K562 (cell line): ENCODE measurements around the gene PFAS. TPM values are rescaled to one million over a fixed set of nuclear protein-coding genes. Genes with fewer than 3 reads are reported as not detected.

ENCODE experiments used
- BRD4 ChIP-seq: fragments of 200-600 bp; sonication (generic); IDR thresholded peaks from 2 replicates; pipeline ENCODE4 v1.6.1; 2017; ENCODE audit warnings: inconsistent platforms
- CBX3 ChIP-seq, 2 experiments: IDR thresholded peaks; 1 replicate in 1 of 2; 2 replicates in 1 of 2; pipeline ENCODE4 v1.6.1; 2012; ENCODE audit warnings: inconsistent platforms in 2 of 2, low read length in 2 of 2, borderline replicate concordance in 1 of 2, control low read depth in 1 of 2
- CCAR2 ChIP-seq: fragments of 200-400 bp; formaldehyde crosslinking; IDR thresholded peaks from 2 replicates; pipeline ENCODE4 v1.6.1; 2017; ENCODE audit warnings: mild to moderate bottlenecking, low read depth, low read length
- ELF2 ChIP-seq: fragments of 250-450 bp; sonication (Bioruptor Pico); IDR thresholded peaks from 2 replicates; pipeline ENCODE4 v1.5.0; 2021; ENCODE audit warnings: mild to moderate bottlenecking
- FOS ChIP-seq: IDR thresholded peaks from 3 replicates; pipeline ENCODE4 v1.6.1; 2011; ENCODE audit not compliant: insufficient read length; ENCODE audit errors: extremely low read depth
- FOSL1 ChIP-seq: fragments of 200-800 bp; sonication (Bioruptor generic); conservative IDR thresholded peaks from 2 replicates; pipeline ENCODE4 v1.6.1; 2016; ENCODE audit warnings: missing genetic modification characterization, missing compliant biosample characterization
- HLTF ChIP-seq: fragments of 450-650 bp; IDR thresholded peaks from 2 replicates; pipeline ENCODE4 v1.6.1; 2016
- KLF16 ChIP-seq: IDR thresholded peaks from 2 replicates; pipeline ENCODE4 v1.6.1; 2016; ENCODE audit warnings: antibody characterized with exemption
- MEIS2 ChIP-seq: fragments of 450-650 bp; IDR thresholded peaks from 2 replicates; pipeline ENCODE4 v1.6.1; 2014; ENCODE audit warnings: mild to moderate bottlenecking; ENCODE audit not compliant: partially characterized antibody
- MYNN ChIP-seq, 2 experiments: sonication (generic); formaldehyde crosslinking in 1 of 2; IDR thresholded peaks; 2 replicates each; pipeline versions ENCODE4 v1.5.0 to v1.6.1; 2016 to 2020; ENCODE audit warnings: antibody characterized with exemption in 1 of 2, missing genetic modification reagents in 1 of 2
- NFRKB ChIP-seq: fragments of 450-650 bp; IDR thresholded peaks from 2 replicates; pipeline ENCODE4 v1.6.1; 2016; ENCODE audit warnings: low read depth
- NRF1 ChIP-seq, 2 experiments: fragments of 450-650 bp; IDR thresholded peaks in 1 of 2; conservative IDR thresholded peaks in 1 of 2; 2 replicates each; pipeline ENCODE4 v1.6.1; 2014; ENCODE audit warnings: mild to moderate bottlenecking in 2 of 2
- PHF8 ChIP-seq: fragments of 200-600 bp; sonication (generic); IDR thresholded peaks from 2 replicates; pipeline ENCODE4 v1.6.1; 2012; ENCODE audit warnings: mixed run types, mild to moderate bottlenecking, inconsistent platforms, low read length, moderate library complexity, borderline replicate concordance
- PTTG1 ChIP-seq: fragments of 450-650 bp; IDR thresholded peaks from 2 replicates; pipeline ENCODE4 v1.6.1; 2016; ENCODE audit warnings: low read depth, mild to moderate bottlenecking, missing genetic modification characterization, missing compliant biosample characterization
- YY1 ChIP-seq, 3 experiments: IDR thresholded peaks; 2 replicates each; pipeline ENCODE4 v1.6.1; 2011; ENCODE audit warnings: low read length in 2 of 3, mild to moderate bottlenecking in 2 of 3, moderate library complexity in 2 of 3, borderline replicate concordance in 1 of 3, control low read depth in 1 of 3, low read depth in 1 of 3; ENCODE audit not compliant: insufficient read depth in 3 of 3, insufficient replicate concordance in 2 of 3, control insufficient read depth in 1 of 3, insufficient read length in 1 of 3; ENCODE audit errors: extremely low read depth in 1 of 3
- ZBTB17 ChIP-seq: fragments of 450-650 bp; formaldehyde crosslinking; IDR thresholded peaks from 2 replicates; pipeline ENCODE4 v1.4.0; 2020; ENCODE audit warnings: mild to moderate bottlenecking
- ZNF140 ChIP-seq: fragments of 250-450 bp; sonication (Bioruptor Pico); IDR thresholded peaks from 2 replicates; pipeline ENCODE4 v1.8.0; 2021; ENCODE audit warnings: moderate library complexity, mild to moderate bottlenecking, inconsistent platforms
- ZNF143 ChIP-seq: sonication (generic); formaldehyde crosslinking; IDR thresholded peaks from 2 replicates; pipeline ENCODE4 v1.9.0; 2022; ENCODE audit warnings: mild to moderate bottlenecking, missing genetic modification reagents
- ZNF277 ChIP-seq: fragments of 250-450 bp; sonication (Bioruptor Pico); IDR thresholded peaks from 2 replicates; pipeline ENCODE4 v1.8.0; 2022; ENCODE audit warnings: inconsistent platforms, mild to moderate bottlenecking, moderate library complexity, borderline replicate concordance
- ZNF3 ChIP-seq: fragments of 250-450 bp; sonication (Bioruptor Pico); IDR thresholded peaks from 2 replicates; pipeline ENCODE4 v1.5.0; 2021; ENCODE audit warnings: mild to moderate bottlenecking, moderate library complexity
- ZNF507 ChIP-seq: conservative IDR thresholded peaks from 2 replicates; pipeline ENCODE4 v1.6.1; 2017; ENCODE audit warnings: missing genetic modification characterization, missing compliant biosample characterization
- ZNF707 ChIP-seq: fragments of 250-450 bp; sonication (Bioruptor Pico); conservative IDR thresholded peaks from 2 replicates; pipeline ENCODE4 v1.8.0; 2022; ENCODE audit warnings: inconsistent platforms, mild to moderate bottlenecking, moderate library complexity
- polyA plus RNA-seq, 8 experiments: library from polyadenylated mRNA; depleted of rRNA in 4 of 8; stranded (reverse) in 5 of 8; unstranded in 3 of 8; fragments of >200 nt; fragmentation: Nextera tagmentation in 2 of 8; fragmentation: Illumina TruSeq in 1 of 8; extraction: Ambion mirVana in 2 of 8; extraction: Trizol in 1 of 8; gene quantifications; 2 replicates each; pipeline versions ENCODE4 v1.2.1 to v1.2.3, GENCODE V29; 2011 to 2014; ENCODE audit warnings: inconsistent platforms in 1 of 8, missing spikeins in 1 of 8
- total RNA-seq, 7 experiments: library from RNA; depleted of rRNA in 6 of 7; stranded (reverse); fragments of >200 nt in 6 of 7; fragmentation: Illumina TruSeq in 2 of 7; extraction: Trizol in 2 of 7; gene quantifications; 2 replicates each; pipeline versions ENCODE4 v1.2.1 to v1.2.3, GENCODE V29; 2011 to 2021; ENCODE audit warnings: low replicate concordance in 1 of 7
- TF ChIP-seq, protein P1 (sequence below): fragments of 450-650 bp; IDR thresholded peaks from 2 replicates; pipeline ENCODE4 v1.6.1; 2016; ENCODE audit warnings: borderline replicate concordance
- TF ChIP-seq, protein P2 (sequence below): sonication (generic); formaldehyde crosslinking; IDR thresholded peaks from 2 replicates; pipeline ENCODE4 v1.8.0; 2022; ENCODE audit warnings: mild to moderate bottlenecking, missing genetic modification reagents

PFAS gene
- total and polyA plus RNA-seq, 9 of the 15 experiments (the other 6 are each of a cell fraction or from before 2014, with no cell fraction given), result 11.6 to 131 (median 43.9) TPM

GRCh38 chr17:8222630-8223355 is 26.3 kb upstream of the PFAS start (continued):
- no peak for TF ChIP-seq FOSL1 (tag)
- TF ChIP-seq BRD4, result no peak
- TF ChIP-seq, protein P1, sequence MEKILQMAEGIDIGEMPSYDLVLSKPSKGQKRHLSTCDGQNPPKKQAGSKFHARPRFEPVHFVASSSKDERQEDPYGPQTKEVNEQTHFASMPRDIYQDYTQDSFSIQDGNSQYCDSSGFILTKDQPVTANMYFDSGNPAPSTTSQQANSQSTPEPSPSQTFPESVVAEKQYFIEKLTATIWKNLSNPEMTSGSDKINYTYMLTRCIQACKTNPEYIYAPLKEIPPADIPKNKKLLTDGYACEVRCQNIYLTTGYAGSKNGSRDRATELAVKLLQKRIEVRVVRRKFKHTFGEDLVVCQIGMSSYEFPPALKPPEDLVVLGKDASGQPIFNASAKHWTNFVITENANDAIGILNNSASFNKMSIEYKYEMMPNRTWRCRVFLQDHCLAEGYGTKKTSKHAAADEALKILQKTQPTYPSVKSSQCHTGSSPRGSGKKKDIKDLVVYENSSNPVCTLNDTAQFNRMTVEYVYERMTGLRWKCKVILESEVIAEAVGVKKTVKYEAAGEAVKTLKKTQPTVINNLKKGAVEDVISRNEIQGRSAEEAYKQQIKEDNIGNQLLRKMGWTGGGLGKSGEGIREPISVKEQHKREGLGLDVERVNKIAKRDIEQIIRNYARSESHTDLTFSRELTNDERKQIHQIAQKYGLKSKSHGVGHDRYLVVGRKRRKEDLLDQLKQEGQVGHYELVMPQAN, result peak; percentile 60; the same call in 1 of the 2 replicates
- no peak for TF ChIP-seq ELF2 (CRISPR knock-in tag)
- TF ChIP-seq ZNF277 (CRISPR knock-in tag), result no peak
- TF ChIP-seq KLF16, result no peak; the same call in 1 of the 2 replicates
- peak; percentile 40 to 72 (median 51) for TF ChIP-seq YY1 (IDR thresholded peaks at IDR 0.05; ENCODE audit: borderline replicate concordance in 1 of 3, control insufficient read depth in 1 of 3, extremely low read depth in 1 of 3, insufficient read depth in 3 of 3, insufficient read length in 1 of 3, insufficient replicate concordance in 2 of 3, low read depth in 1 of 3, low read length in 2 of 3)
- no peak; the same call in 1 of the 2 replicates for TF ChIP-seq NFRKB
- peak; percentile 78 to 81 for TF ChIP-seq NRF1 (conservative IDR thresholded peaks at IDR 0.05 in 1 of 2, IDR thresholded peaks at IDR 0.05 in 1 of 2)
- no peak for TF ChIP-seq MEIS2
- TF ChIP-seq ZBTB17, result no peak
- TF ChIP-seq, protein P2, sequence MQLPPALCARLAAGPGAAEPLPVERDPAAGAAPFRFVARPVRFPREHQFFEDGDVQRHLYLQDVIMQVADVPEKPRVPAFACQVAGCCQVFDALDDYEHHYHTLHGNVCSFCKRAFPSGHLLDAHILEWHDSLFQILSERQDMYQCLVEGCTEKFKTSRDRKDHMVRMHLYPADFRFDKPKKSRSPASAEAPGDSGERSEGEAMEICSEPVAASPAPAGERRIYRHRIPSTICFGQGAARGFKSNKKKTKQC (CRISPR knock-in tag), result peak; percentile 76
- TF ChIP-seq MYNN (IDR thresholded peaks at IDR 0.05), result no peak; the same call in 1 of the 2 replicates
- TF ChIP-seq MYNN (CRISPR knock-in tag; IDR thresholded peaks at IDR 0.05), result no peak
- TF ChIP-seq ZNF3 (CRISPR knock-in tag), result no peak
- no peak for TF ChIP-seq PTTG1 (tag)
- no peak for TF ChIP-seq ZNF140 (CRISPR knock-in tag)
- TF ChIP-seq ZNF143 (CRISPR knock-in tag), result no peak
- TF ChIP-seq PHF8, result peak; percentile 69; the same call in 1 of the 2 replicates
- no peak for TF ChIP-seq FOS
- TF ChIP-seq ZNF507 (tag), result no peak
- TF ChIP-seq ZNF707 (CRISPR knock-in tag), result no peak
- TF ChIP-seq CCAR2, result no peak
- TF ChIP-seq CBX3 (IDR thresholded peaks at IDR 0.05; ENCODE audit: borderline replicate concordance in 1 of 2, low read length in 2 of 2), result 0 out of 3 replicates have a peak, but pooled peaks of 1 of the 2 experiments have one; percentile 16
- no peak for TF ChIP-seq HLTF
